Activated CD8-positive, alpha-beta memory T cell treated with anti-CD3 and anti-CD28 coated beads, Interleukin-2, amount 10 ng/mL, durations not matched to agents 7 days and 5 days (primary cell): ENCODE measurements around the gene KIAA1549. TPM values are rescaled to one million over a fixed set of nuclear protein-coding genes. Genes with fewer than 3 reads are reported as not detected.
A peak's percentile ranks its signal among the peaks of the same experiment; 100 is the strongest.
"Not testable (repeated sequence)": the region's sequence is repeated elsewhere in the genome, so short reads cannot be mapped to it uniquely, and the experiment has no call there.

ENCODE experiments used
- ATAC-seq: fragments of 150-1000 bp; cut with Tn5 transposase; one replicate; pipeline ENCODE4 v1.10.0; 2021; ENCODE audit warnings: moderate library complexity
- CTCF ChIA-PET: fragments of 350-600 bp; sonication (Branson Sonifier 250); formaldehyde crosslinking; loops from one replicate; lab custom pipeline; 2021; ENCODE audit warnings: antibody characterized with exemption; lab: Charles Lee
- DNase-seq: peaks from one replicate; pipeline ENCODE4 v3.0.0-alpha.2; 2020
- H3K27ac Mint-ChIP-seq: one replicate; pipeline ENCODE4 v1.8.0; 2021; ENCODE audit warnings: mild to moderate bottlenecking, mixed read lengths
- H3K27me3 Mint-ChIP-seq: one replicate; pipeline ENCODE4 v1.8.0; 2021; ENCODE audit warnings: mixed read lengths
- H3K36me3 Mint-ChIP-seq: one replicate; pipeline ENCODE4 v1.8.0; 2021; ENCODE audit warnings: mild to moderate bottlenecking, mixed read lengths
- H3K4me1 Mint-ChIP-seq: one replicate; pipeline ENCODE4 v1.8.0; 2021; ENCODE audit warnings: mixed read lengths
- H3K4me3 Mint-ChIP-seq: one replicate; pipeline ENCODE4 v1.8.0; 2021; ENCODE audit warnings: mild to moderate bottlenecking, moderate library complexity, mixed read lengths
- H3K9me3 Mint-ChIP-seq: one replicate; pipeline ENCODE4 v1.8.0; 2022; ENCODE audit warnings: low read depth, mixed read lengths
- total RNA-seq, 2 experiments: library from RNA; stranded (reverse); gene quantifications; one replicate each; pipeline ENCODE4 v1.2.3, GENCODE V29; 2021

The KIAA1549 gene
- total RNA-seq, 2 experiments from 2014 or later: 0.61 to 1.1 TPM

- Mint-ChIP-seq H3K27me3 (peaks cover 11% of the 10 kb centered on the region), H3K9me3 (no peaks in the 10 kb centered on the region), H3K4me3 (no peak overlapping the region), H3K36me3 (no peaks in the 10 kb centered on the region), H3K4me1 (peaks cover 3% of the 10 kb centered on the region), H3K27ac (no peak overlapping the region)
- CTCF ChIA-PET: no interaction called here
- DNase-seq: no peak
- ATAC-seq: peak; percentile 57
These were observed 32.8 kb downstream of the KIAA1549 start for GRCh38 chr7:138948403-138948802.

GRCh38 chr7:138945821-138946220, 35.4 kb downstream of the KIAA1549 start:
- Mint-ChIP-seq H3K4me1 (peaks cover 3% of the 10 kb centered on the region), H3K27me3 (peaks cover 2% of the 10 kb centered on the region), H3K36me3 (no peaks in the 10 kb centered on the region), H3K4me3 (no peak overlapping the region), H3K27ac (no peak overlapping the region), H3K9me3 (no peaks in the 10 kb centered on the region)
- CTCF ChIA-PET: no interaction called here
- ATAC-seq: no peak
- DNase-seq: no peak

GRCh38 chr7:138945154-138945553, 36.0 kb downstream of the KIAA1549 start:
- no peaks in the 10 kb centered on the region for H3K36me3 Mint-ChIP-seq
- H3K4me3 Mint-ChIP-seq: no peak overlapping the region
- peaks cover 3% of the 10 kb centered on the region for H3K4me1 Mint-ChIP-seq
- CTCF ChIA-PET: no interaction called here
- ATAC-seq (no peak), DNase-seq (no peak)
- no peaks in the 10 kb centered on the region for H3K27me3 Mint-ChIP-seq
- no peak overlapping the region for H3K27ac Mint-ChIP-seq
- no peaks in the 10 kb centered on the region for H3K9me3 Mint-ChIP-seq

GRCh38 chr7:138944592-138944991, 36.6 kb downstream of the KIAA1549 start:
- DNase-seq: no peak
- Mint-ChIP-seq H3K27ac (no peak overlapping the region), H3K9me3 (no peaks in the 10 kb centered on the region), H3K4me3 (no peak overlapping the region), H3K36me3 (no peaks in the 10 kb centered on the region), H3K27me3 (no peaks in the 10 kb centered on the region), H3K4me1 (peaks cover 3% of the 10 kb centered on the region)
- no peak for ATAC-seq
- CTCF ChIA-PET: no interaction called here

- Mint-ChIP-seq H3K4me3 (no peak overlapping the region), H3K27me3 (no peaks in the 10 kb centered on the region), H3K36me3 (no peaks in the 10 kb centered on the region), H3K4me1 (peaks cover under 1% of the 10 kb centered on the region), H3K27ac (no peak overlapping the region), H3K9me3 (no peaks in the 10 kb centered on the region)
- no peak for DNase-seq
- no peak for ATAC-seq
- CTCF ChIA-PET: no interaction called here
These were observed 38.1 kb downstream of the KIAA1549 start for GRCh38 chr7:138943061-138943460.

- Mint-ChIP-seq H3K9me3 (no peaks in the 10 kb centered on the region), H3K36me3 (no peaks in the 10 kb centered on the region), H3K4me1 (no peaks in the 10 kb centered on the region), H3K4me3 (no peak overlapping the region), H3K27me3 (no peaks in the 10 kb centered on the region), H3K27ac (no peak overlapping the region)
- DNase-seq: no peak
- ATAC-seq: no peak
- CTCF ChIA-PET: no interaction called here
These were observed 39.6 kb downstream of the KIAA1549 start for GRCh38 chr7:138941545-138941944.

GRCh38 chr7:138940602-138941001, 40.6 kb downstream of the KIAA1549 start:
- H3K36me3 Mint-ChIP-seq, H3K27me3 Mint-ChIP-seq, H3K27ac Mint-ChIP-seq, H3K4me1 Mint-ChIP-seq, CTCF ChIA-PET, ATAC-seq, H3K4me3 Mint-ChIP-seq, H3K9me3 Mint-ChIP-seq, DNase-seq: not testable (repeated sequence)

- H3K27me3 Mint-ChIP-seq: peaks cover 9% of the 10 kb centered on the region
- H3K9me3 Mint-ChIP-seq: no peaks in the 10 kb centered on the region
- CTCF ChIA-PET: no interaction called here
- ATAC-seq (no peak), DNase-seq (peak; percentile 26)
- H3K4me1 Mint-ChIP-seq: no peaks in the 10 kb centered on the region
- no peaks in the 10 kb centered on the region for H3K36me3 Mint-ChIP-seq
- H3K27ac Mint-ChIP-seq: no peak overlapping the region
- H3K4me3 Mint-ChIP-seq: no peak overlapping the region
These were observed 43.7 kb downstream of the KIAA1549 start for GRCh38 chr7:138937484-138937883.

- no peaks in the 10 kb centered on the region for H3K36me3 Mint-ChIP-seq
- no peaks in the 10 kb centered on the region for H3K4me1 Mint-ChIP-seq
- H3K27ac Mint-ChIP-seq: no peak overlapping the region
- ATAC-seq: no peak
- H3K9me3 Mint-ChIP-seq: no peaks in the 10 kb centered on the region
- DNase-seq: peak; percentile 12
- CTCF ChIA-PET: no interaction called here
- peaks cover 10% of the 10 kb centered on the region for H3K27me3 Mint-ChIP-seq
- H3K4me3 Mint-ChIP-seq: no peak overlapping the region
These were observed 45.7 kb downstream of the KIAA1549 start for GRCh38 chr7:138935465-138936011.

- no peak overlapping the region for H3K4me3 Mint-ChIP-seq
- H3K9me3 Mint-ChIP-seq: no peaks in the 10 kb centered on the region
- H3K27ac Mint-ChIP-seq: no peak overlapping the region
- ATAC-seq (no peak), DNase-seq (peak; percentile 9)
- H3K4me1 Mint-ChIP-seq: no peaks in the 10 kb centered on the region
- H3K27me3 Mint-ChIP-seq: peaks cover 10% of the 10 kb centered on the region
- CTCF ChIA-PET: no interaction called here
- H3K36me3 Mint-ChIP-seq: no peaks in the 10 kb centered on the region
These were observed 46.3 kb downstream of the KIAA1549 start for GRCh38 chr7:138934861-138935260.

GRCh38 chr7:138934367-138934766, 46.8 kb downstream of the KIAA1549 start:
- no peak overlapping the region for H3K4me3 Mint-ChIP-seq
- CTCF ChIA-PET: no interaction called here
- no peaks in the 10 kb centered on the region for H3K4me1 Mint-ChIP-seq
- DNase-seq (peak; percentile 11), ATAC-seq (no peak)
- peaks cover 10% of the 10 kb centered on the region for H3K27me3 Mint-ChIP-seq
- no peak overlapping the region for H3K27ac Mint-ChIP-seq
- no peaks in the 10 kb centered on the region for H3K36me3 Mint-ChIP-seq
- H3K9me3 Mint-ChIP-seq: no peaks in the 10 kb centered on the region

- no peak for DNase-seq
- CTCF ChIA-PET: no interaction called here
- Mint-ChIP-seq H3K36me3 (no peaks in the 10 kb centered on the region), H3K4me1 (no peaks in the 10 kb centered on the region), H3K27ac (no peak overlapping the region), H3K27me3 (peaks cover 10% of the 10 kb centered on the region), H3K9me3 (no peaks in the 10 kb centered on the region), H3K4me3 (no peak overlapping the region)
- no peak for ATAC-seq
These were observed 48.3 kb downstream of the KIAA1549 start for GRCh38 chr7:138932870-138933269.

- H3K27ac Mint-ChIP-seq: no peak overlapping the region
- H3K4me3 Mint-ChIP-seq: no peak overlapping the region
- ATAC-seq: no peak
- no peaks in the 10 kb centered on the region for H3K36me3 Mint-ChIP-seq
- DNase-seq: no peak
- CTCF ChIA-PET: no interaction called here
- H3K9me3 Mint-ChIP-seq: no peaks in the 10 kb centered on the region
- peaks cover 10% of the 10 kb centered on the region for H3K27me3 Mint-ChIP-seq
- no peaks in the 10 kb centered on the region for H3K4me1 Mint-ChIP-seq
These were observed 48.8 kb downstream of the KIAA1549 start for GRCh38 chr7:138932427-138932826.

GRCh38 chr7:138929969-138930368, 51.2 kb downstream of the KIAA1549 start:
- ATAC-seq: no peak
- H3K27ac Mint-ChIP-seq: no peak overlapping the region
- H3K27me3 Mint-ChIP-seq: peaks cover 11% of the 10 kb centered on the region
- H3K36me3 Mint-ChIP-seq: no peaks in the 10 kb centered on the region
- CTCF ChIA-PET: interaction anchor here (1.3 kb wide), 1 partner anchor 43 kb away, joined by 4 read pairs; no protein-coding TSS in a partner anchor
- peaks cover 13% of the 10 kb centered on the region for H3K4me1 Mint-ChIP-seq
- H3K4me3 Mint-ChIP-seq: no peak overlapping the region
- no peaks in the 10 kb centered on the region for H3K9me3 Mint-ChIP-seq
- no peak for DNase-seq

GRCh38 chr7:138926241-138926612, 55.0 kb downstream of the KIAA1549 start:
- H3K36me3 Mint-ChIP-seq: no peaks in the 10 kb centered on the region
- peaks cover 13% of the 10 kb centered on the region for H3K4me1 Mint-ChIP-seq
- CTCF ChIA-PET: no interaction called here
- ATAC-seq (no peak), DNase-seq (no peak)
- H3K27me3 Mint-ChIP-seq: peaks cover 2% of the 10 kb centered on the region
- H3K27ac Mint-ChIP-seq: peak overlapping the region; percentile 29
- H3K9me3 Mint-ChIP-seq: no peaks in the 10 kb centered on the region
- H3K4me3 Mint-ChIP-seq: no peak overlapping the region
